ENCODE data around the gene IL36B. TPM values are rescaled to one million over a fixed set of nuclear protein-coding genes. Genes with fewer than 3 reads are reported as not detected.

The IL36B gene
- polyA plus RNA-seq, 1 experiment, result not detected

DNA sequence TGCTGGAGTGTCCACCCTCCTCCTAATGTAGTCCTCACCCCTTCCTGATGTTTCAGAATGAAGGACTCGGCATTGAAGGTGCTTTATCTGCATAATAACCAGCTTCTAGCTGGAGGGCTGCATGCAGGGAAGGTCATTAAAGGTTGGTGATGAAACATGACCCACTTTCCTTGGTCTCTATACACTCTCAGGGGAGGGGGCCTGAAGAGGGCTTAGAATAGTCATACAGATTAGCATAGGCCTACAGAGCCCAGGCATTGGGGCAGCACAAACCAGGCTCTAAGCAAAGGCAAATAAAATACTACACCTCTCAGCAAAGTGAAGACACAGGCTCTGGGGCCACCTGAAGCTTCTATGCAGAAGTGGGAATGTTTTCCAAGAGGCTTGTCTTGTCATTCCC lies 8.1 kb upstream of the IL36B start:
- Histone ChIP-seq H3K27ac (ENCODE audit: low read depth, low read length) (no peak overlapping the region), H3K27me3 (ENCODE audit: control insufficient read depth, insufficient read depth, low read length) (no peaks in the 10 kb centered on the region), H3K4me3 (ENCODE audit: low read depth, low read length) (no peak overlapping the region), H3K9me3 (ENCODE audit: control insufficient read depth, insufficient read depth, low read length) (no peaks in the 10 kb centered on the region; the same call in 1 of the 2 replicates)
- CTCF ChIA-PET, result no interaction called here
- DNase-seq (ENCODE audit: low read depth, low spot score), result no peak
- TF ChIP-seq, protein P1, sequence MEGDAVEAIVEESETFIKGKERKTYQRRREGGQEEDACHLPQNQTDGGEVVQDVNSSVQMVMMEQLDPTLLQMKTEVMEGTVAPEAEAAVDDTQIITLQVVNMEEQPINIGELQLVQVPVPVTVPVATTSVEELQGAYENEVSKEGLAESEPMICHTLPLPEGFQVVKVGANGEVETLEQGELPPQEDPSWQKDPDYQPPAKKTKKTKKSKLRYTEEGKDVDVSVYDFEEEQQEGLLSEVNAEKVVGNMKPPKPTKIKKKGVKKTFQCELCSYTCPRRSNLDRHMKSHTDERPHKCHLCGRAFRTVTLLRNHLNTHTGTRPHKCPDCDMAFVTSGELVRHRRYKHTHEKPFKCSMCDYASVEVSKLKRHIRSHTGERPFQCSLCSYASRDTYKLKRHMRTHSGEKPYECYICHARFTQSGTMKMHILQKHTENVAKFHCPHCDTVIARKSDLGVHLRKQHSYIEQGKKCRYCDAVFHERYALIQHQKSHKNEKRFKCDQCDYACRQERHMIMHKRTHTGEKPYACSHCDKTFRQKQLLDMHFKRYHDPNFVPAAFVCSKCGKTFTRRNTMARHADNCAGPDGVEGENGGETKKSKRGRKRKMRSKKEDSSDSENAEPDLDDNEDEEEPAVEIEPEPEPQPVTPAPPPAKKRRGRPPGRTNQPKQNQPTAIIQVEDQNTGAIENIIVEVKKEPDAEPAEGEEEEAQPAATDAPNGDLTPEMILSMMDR (IDR thresholded peaks at IDR 0.05; ENCODE audit: low read depth, low read length), result no peak
- POLR2A ChIA-PET, result no interaction called here

DNA sequence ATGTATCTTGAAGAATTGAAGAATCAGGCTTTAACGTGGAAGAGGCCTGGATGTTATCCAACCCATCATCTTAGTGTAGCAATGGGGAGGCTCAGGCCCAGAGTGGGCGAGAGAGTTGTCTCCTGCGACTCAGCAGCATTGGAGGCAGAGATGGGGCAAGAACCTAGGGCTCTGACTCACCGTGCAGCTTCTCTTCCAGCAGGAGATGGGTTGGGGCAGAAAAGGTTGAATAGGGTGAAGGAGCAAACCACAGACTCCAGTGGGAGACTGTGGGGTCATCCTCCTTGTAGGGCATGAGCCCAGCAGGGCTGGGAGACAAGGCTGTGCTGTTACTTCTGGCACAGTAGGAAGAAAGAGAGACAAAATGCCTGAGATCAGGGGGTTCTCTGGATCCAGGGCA lies 7.7 kb upstream of the IL36B start:
- TF ChIP-seq, protein P1 (IDR thresholded peaks at IDR 0.05; ENCODE audit: low read depth, low read length), result no peak
- no peak for DNase-seq (ENCODE audit: low read depth, low spot score)
- H3K4me3 ChIP-seq (ENCODE audit: low read depth, low read length), result no peak overlapping the region
- H3K27ac ChIP-seq (ENCODE audit: low read depth, low read length), result no peak overlapping the region
- no peaks in the 10 kb centered on the region for H3K27me3 ChIP-seq (ENCODE audit: control insufficient read depth, insufficient read depth, low read length)
- ChIA-PET CTCF (no interaction called here), POLR2A (no interaction called here)
- no peaks in the 10 kb centered on the region; the same call in 1 of the 2 replicates for H3K9me3 ChIP-seq (ENCODE audit: control insufficient read depth, insufficient read depth, low read length)

GRCh38 chr2:113058998-113059960 lies 6.6 kb upstream of the IL36B start, which contains the start of gene IL36RN:
Gene IL36RN, plus strand, starts transcription at chr2:113059198. Its CDS starts 241 bp downstream, at chr2:113059439.
- Histone ChIP-seq H3K4me3 (ENCODE audit: low read depth, low read length) (no peak within 1 kb of the TSS), H3K27me3 (ENCODE audit: control insufficient read depth, insufficient read depth, low read length) (no peaks in the 10 kb centered on the region), H3K9me3 (ENCODE audit: control insufficient read depth, insufficient read depth, low read length) (no peaks in the 10 kb centered on the region; the same call in 1 of the 2 replicates), H3K27ac (ENCODE audit: low read depth, low read length) (no peak within 1 kb of the TSS)
- ChIA-PET POLR2A (no interaction called here), CTCF (interaction anchor here (0.6 kb wide), 1 partner anchor 18 kb away, joined by 3 read pairs; no protein-coding TSS in a partner anchor)
- DNase-seq (ENCODE audit: low read depth, low spot score), result no peak
- TF ChIP-seq, protein P1 (IDR thresholded peaks at IDR 0.05; ENCODE audit: low read depth, low read length), result no peak

- Histone ChIP-seq H3K9me3 (ENCODE audit: control insufficient read depth, insufficient read depth, low read length) (no peaks in the 10 kb centered on the region; the same call in 1 of the 2 replicates), H3K27me3 (ENCODE audit: control insufficient read depth, insufficient read depth, low read length) (no peaks in the 10 kb centered on the region), H3K27ac (ENCODE audit: low read depth, low read length) (no peak overlapping the region), H3K4me3 (ENCODE audit: low read depth, low read length) (no peak overlapping the region)
- ChIA-PET CTCF (no interaction called here), POLR2A (no interaction called here)
- no peak for DNase-seq (ENCODE audit: low read depth, low spot score)
- TF ChIP-seq, protein P1 (IDR thresholded peaks at IDR 0.05; ENCODE audit: low read depth, low read length), result no peak
Measured at GRCh38 chr2:113058411-113058994, 5.8 kb upstream of the IL36B start.

GRCh38 chr2:113057117-113057516 lies 4.5 kb upstream of the IL36B start:
- DNase-seq (ENCODE audit: low read depth, low spot score), result no peak
- H3K27ac ChIP-seq (ENCODE audit: low read depth, low read length), result no peak overlapping the region
- POLR2A ChIA-PET, result no interaction called here
- H3K4me3 ChIP-seq (ENCODE audit: low read depth, low read length), result no peak overlapping the region
- H3K27me3 ChIP-seq (ENCODE audit: control insufficient read depth, insufficient read depth, low read length), result no peaks in the 10 kb centered on the region
- CTCF ChIA-PET, result no interaction called here
- TF ChIP-seq, protein P1 (IDR thresholded peaks at IDR 0.05; ENCODE audit: low read depth, low read length), result no peak
- H3K9me3 ChIP-seq (ENCODE audit: control insufficient read depth, insufficient read depth, low read length), result no peaks in the 10 kb centered on the region; the same call in 1 of the 2 replicates
